Bronchial smooth muscle cell (primary cell): ENCODE data around the gene S100PBP. TPM values are rescaled to one million over a fixed set of nuclear protein-coding genes. Genes with fewer than 3 reads are reported as not detected.

Experiments used
- total RNA-seq: library from RNA; depleted of rRNA; stranded (reverse); fragments of >200 nt; gene quantifications from 2 replicates; pipeline ENCODE4 v1.2.1, GENCODE V29; 2014

Gene S100PBP
- 37.0 and 59.8 TPM in 2 replicates for total RNA-seq

DNA sequence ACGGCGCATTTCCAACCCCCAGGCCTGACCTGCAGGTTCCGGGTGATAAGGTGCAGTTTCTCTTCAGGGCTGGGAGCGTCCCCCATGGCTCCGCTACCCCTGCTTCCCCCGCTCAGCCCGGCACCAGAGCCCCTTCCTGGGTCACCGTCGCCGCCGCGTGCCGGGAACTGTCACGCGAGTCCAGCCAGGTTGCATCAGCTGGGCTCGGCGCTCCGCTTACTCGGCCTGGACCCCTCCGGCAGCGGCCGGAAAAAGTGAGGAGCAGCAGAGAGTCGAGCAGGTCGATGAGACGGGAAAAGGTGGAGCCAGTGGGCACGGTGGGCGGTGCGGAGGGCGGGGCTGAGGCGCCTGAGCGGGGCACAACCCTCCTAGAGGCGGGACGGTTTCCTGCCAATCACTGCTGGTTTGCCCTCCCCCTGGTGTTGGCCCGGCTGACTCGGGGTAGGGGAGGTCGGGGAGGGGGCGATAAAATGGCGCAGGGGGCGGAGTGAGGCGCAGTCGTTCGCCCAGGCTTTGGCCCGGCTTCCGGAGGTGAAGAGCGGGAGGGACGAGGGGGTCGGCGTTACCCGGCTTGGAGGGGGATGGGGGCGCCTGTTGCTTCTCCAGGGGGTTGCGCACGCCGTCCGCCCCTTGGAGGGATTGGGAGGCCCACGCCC lies at the start of gene S100PBP, which contains the start of gene YARS1:
TSS of gene S100PBP (plus strand) at position 495 of the 656 bp plus-strand sequence. CDS start 8,447 bp downstream, outside the sequence.
TSS of gene YARS1 (minus strand) at position 200 of the 656 bp plus-strand sequence. CDS start at position 86, 114 bp downstream.

DNA sequence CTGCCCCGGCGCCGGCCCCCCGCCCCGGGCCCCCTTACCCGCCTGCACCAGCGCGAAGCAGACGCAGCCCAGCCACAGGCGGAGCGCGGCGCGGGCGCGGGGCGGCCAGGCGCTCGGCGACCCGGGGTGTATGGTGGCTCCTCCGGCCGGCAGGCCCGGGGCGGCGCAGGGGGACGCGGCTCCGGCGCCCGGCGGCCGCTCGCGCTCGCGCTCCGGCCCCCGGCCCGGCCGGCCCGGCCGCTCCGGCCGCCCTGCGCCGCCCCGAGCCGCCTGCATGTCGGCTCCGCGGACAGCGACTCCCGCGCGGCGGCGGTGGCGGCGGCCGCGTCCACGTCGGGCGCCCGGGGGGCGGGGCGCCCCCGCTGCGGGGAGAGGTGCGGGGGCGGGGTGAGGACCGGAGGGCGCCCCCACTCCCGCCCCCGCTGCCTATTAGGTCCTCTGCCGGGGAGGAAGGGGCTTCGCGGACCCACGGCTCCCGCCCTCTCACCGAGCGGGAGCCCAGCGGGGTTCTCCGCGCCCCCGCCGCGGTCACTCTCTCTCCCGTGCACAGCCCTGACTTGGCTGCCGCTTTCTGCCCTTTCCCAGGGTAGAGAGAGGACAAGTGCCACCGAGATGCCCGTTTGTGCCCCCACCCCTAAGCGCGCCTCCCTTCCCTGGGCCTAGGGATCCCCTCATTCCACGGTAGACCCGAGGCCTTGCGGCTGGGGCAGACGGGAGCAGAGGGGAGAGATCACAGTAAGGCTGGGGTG lies 53.3 kb downstream of the S100PBP start, which contains the start of gene FNDC5:
TSS of gene FNDC5 (minus strand) at position 298 of the 749 bp plus-strand sequence.

DNA sequence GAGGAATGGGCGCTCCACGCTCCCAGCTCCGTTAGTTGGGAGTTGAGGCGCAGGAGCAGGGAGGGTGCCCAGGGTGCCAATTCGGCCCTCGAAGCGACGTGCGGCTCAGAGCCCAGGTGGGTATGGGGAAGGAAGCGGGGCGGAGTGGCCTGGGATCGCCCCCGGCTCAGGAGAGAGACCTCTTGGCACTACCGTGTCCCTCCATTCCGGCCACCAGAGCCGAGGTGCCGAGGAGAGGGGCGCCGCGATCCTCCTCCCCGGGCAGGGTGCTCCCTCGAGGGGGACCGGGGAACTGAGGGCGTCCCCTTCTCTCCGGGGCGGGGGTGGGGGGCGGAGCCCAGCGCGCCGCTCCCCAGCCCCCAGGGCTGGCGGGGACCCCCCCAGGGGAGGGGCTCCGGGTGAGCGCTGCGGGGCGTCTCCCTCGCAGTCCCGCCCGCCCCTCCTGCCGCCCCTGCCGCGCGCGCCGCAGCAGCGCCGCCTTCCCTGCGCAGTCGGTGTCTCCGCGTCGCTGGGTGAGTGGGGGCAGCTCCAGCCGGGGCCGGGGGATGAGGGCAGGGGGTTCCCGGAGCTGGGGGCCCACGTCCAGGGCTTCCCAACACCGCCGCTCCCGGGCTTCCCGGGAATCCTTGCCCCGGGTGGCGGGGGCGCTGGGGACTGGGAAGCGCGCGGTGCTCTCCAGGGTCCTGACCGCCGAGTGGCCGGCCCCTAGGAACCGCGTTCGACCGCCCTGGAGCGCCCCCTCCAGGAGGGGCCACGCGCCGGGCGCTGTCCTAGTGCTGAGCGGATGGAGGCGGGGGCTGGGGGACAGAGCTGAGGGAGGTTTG lies 68.8 kb downstream of the S100PBP start, which contains the start of gene HPCA:
TSS of gene HPCA (plus strand) at position 488 of the 824 bp plus-strand sequence. CDS start 2,408 bp downstream, outside the sequence.

DNA sequence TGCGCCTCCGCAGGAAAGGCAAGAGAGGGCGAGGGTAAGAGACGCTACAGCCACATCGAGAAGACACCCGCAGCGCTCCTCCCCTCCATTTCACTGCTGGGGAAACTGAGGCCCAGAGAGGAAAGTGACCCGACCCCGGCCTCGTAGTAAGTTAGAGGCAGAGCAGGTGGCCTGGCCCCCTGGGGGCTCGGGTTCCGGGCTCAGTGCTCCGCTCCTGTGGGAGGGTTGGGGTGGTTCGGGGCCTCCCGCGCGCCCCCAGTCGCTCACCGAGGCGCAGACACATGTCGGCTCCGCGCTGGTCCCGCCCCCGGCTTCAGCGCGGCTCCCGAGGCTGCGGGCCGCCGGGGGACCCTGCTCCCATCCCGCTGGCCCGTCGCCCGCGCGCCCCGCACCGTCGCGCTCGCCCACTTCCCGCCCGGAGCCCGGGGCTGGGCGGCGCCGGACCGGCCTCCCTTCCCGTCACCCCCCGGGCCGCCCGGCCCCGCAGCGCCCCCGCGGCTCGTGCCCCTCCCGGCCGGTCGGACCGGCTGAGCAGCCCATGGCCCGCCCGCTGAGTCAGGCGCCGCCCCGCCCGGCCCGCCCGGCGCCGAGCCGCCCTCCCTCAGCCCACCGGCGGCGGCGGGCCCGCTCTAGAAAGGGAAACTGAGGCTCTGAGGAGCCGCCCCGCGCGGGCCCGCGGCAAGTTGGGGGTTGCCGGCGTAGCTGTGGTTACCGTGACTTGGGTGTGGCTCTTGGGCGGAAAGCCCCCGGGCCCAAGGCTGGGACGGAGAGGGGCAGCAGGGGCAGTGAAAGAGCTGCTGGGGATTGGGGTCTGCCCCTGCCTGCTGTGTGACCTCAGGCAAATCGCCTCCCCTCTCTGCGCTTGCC lies 83.7 kb downstream of the S100PBP start, which contains the start of gene TMEM54:
TSS of gene TMEM54 (minus strand) at position 434 of the 867 bp plus-strand sequence. CDS start at position 283, 151 bp downstream.

Other genes with a start within 250 kb of the S100PBP start
- 48.1 and 69.9 TPM in 2 replicates for gene ZBTB8OS, start 167.1 kb upstream of the S100PBP start, total RNA-seq
- 62.4 and 121 TPM in 2 replicates for gene RBBP4, start 166.4 kb upstream of the S100PBP start, total RNA-seq
- 108 TPM in 2 replicates for gene SYNC, start 114.9 kb upstream of the S100PBP start, total RNA-seq
- gene YARS1, start 295 bp upstream of the S100PBP start, total RNA-seq = 83.7 and 86.2 TPM in 2 replicates
- 4.6 and 17.1 TPM in 2 replicates for gene FNDC5, start 53.3 kb downstream of the S100PBP start, total RNA-seq
- gene HPCA, start 68.8 kb downstream of the S100PBP start, total RNA-seq = 0.43 TPM in 1 of 2 replicates, not detected in the other
- 27.9 and 55.5 TPM in 2 replicates for gene TMEM54, start 83.7 kb downstream of the S100PBP start, total RNA-seq
- 8.5 and 12.5 TPM in 2 replicates for gene RNF19B, start 147.2 kb downstream of the S100PBP start, total RNA-seq
- gene AK2, start 219.2 kb downstream of the S100PBP start, total RNA-seq = 32.3 and 50.4 TPM in 2 replicates